ENCODE data around the gene CAND1. TPM values are rescaled to one million over a fixed set of nuclear protein-coding genes. Genes with fewer than 3 reads are reported as not detected.

CAND1 gene
- total and polyA plus RNA-seq, 2 of the 8 experiments (the other 6 are each of a cell fraction or from before 2014, with no cell fraction given) = 39.4 to 271 TPM

- TF ChIP-seq CHD7 (IDR thresholded peaks at IDR 0.05; ENCODE audit: insufficient replicate concordance, low read length) (no peak), TCF12 (IDR thresholded peaks at IDR 0.05; ENCODE audit: low read depth, low read length) (no peak)
Observed at GRCh38 chr12:67333649-67334048, 64.5 kb downstream of the CAND1 start (continued).
